ENCODE results near the gene ELMO1.

The ELMO1 gene

GRCh38 chr7:36972140-36972518 is 476.5 kb downstream of the ELMO1 start:
- no peak for DNase-seq (ENCODE audit: low spot score)

- DNase-seq (ENCODE audit: low spot score): no peak
Observed at GRCh38 chr7:36971515-36972139, 477.0 kb downstream of the ELMO1 start.

GRCh38 chr7:36970551-36971514 is 477.8 kb downstream of the ELMO1 start:
- DNase-seq (ENCODE audit: low spot score): no peak

GRCh38 chr7:36969376-36969775 is 479.3 kb downstream of the ELMO1 start:
- no peak for DNase-seq (ENCODE audit: low spot score)

- peak; percentile 80 for DNase-seq (ENCODE audit: low spot score)
Observed at GRCh38 chr7:36967387-36967786, 481.3 kb downstream of the ELMO1 start.

GRCh38 chr7:36966636-36967035 is 482.0 kb downstream of the ELMO1 start:
- DNase-seq (ENCODE audit: low spot score): no peak

GRCh38 chr7:36966039-36966438 is 482.6 kb downstream of the ELMO1 start:
- DNase-seq (ENCODE audit: low spot score): no peak

- no peak for DNase-seq (ENCODE audit: low spot score)
Observed at GRCh38 chr7:36965625-36966024, 483.0 kb downstream of the ELMO1 start.

- no peak for DNase-seq (ENCODE audit: low spot score)
Observed at GRCh38 chr7:36964297-36964696, 484.4 kb downstream of the ELMO1 start.

GRCh38 chr7:36962367-36962766 is 486.3 kb downstream of the ELMO1 start:
- DNase-seq (ENCODE audit: low spot score): no peak

- no peak for DNase-seq (ENCODE audit: low spot score)
Observed at GRCh38 chr7:36961693-36962092, 487.0 kb downstream of the ELMO1 start.

- no peak for DNase-seq (ENCODE audit: low spot score)
Observed at GRCh38 chr7:36961097-36961496, 487.6 kb downstream of the ELMO1 start.

- DNase-seq (ENCODE audit: low spot score): no peak
Observed at GRCh38 chr7:36960105-36960504, 488.6 kb downstream of the ELMO1 start.

- DNase-seq (ENCODE audit: low spot score): no peak
Observed at GRCh38 chr7:36958111-36958733, 490.4 kb downstream of the ELMO1 start.

GRCh38 chr7:36957620-36958019 is 491.0 kb downstream of the ELMO1 start:
- no peak for DNase-seq (ENCODE audit: low spot score)

GRCh38 chr7:36956814-36957213 is 491.9 kb downstream of the ELMO1 start:
- DNase-seq (ENCODE audit: low spot score): no peak

- no peak for DNase-seq (ENCODE audit: low spot score)
Observed at GRCh38 chr7:36955456-36956129, 493.1 kb downstream of the ELMO1 start.

GRCh38 chr7:36951257-36951697 is 497.4 kb downstream of the ELMO1 start:
- DNase-seq (ENCODE audit: low spot score): no peak

- no peak for DNase-seq (ENCODE audit: low spot score)
Observed at GRCh38 chr7:36949711-36950600, 498.7 kb downstream of the ELMO1 start.

- DNase-seq (ENCODE audit: low spot score): no peak
Observed at GRCh38 chr7:36946401-36946739, 502.3 kb downstream of the ELMO1 start.

Data from iPS-NIHi11 (cell line).